GM08714 (cell line): ENCODE measurements around the gene LSM3.

Experiments used
- H3K4me3 ChIP-seq: fragments of 200-500 bp; sonication (Bioruptor generic); 2 replicates; pipeline ENCODE4 v1.5.1; 2014; ENCODE audit warnings: mild to moderate bottlenecking, low read length, inconsistent platforms
- ZNF274 ChIP-seq: IDR thresholded peaks from 2 replicates; pipeline ENCODE4 v1.6.1; 2012; ENCODE audit warnings: mild to moderate bottlenecking, low read depth, low read length

Gene LSM3

DNA sequence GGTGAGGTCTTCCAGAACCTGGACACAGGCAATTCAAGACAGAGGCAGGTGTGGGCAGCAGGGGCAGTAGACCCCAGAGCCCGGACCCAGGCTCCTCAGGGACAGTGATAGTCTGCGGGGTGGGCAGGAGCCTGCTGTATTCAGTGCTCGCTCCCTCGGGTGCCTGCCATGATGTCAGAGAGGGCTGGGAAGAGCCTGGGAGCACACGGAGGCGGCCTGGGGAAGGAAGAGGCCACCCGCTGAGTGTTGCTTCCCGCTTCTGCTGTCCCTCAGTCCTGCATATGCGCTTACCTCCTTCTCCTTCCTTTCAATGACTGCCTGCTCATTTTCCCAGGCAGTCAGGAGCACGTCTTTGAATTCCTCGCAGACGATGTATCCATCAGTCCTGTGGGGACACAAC is 31.0 kb upstream of the LSM3 start:
- no peak overlapping the region for H3K4me3 ChIP-seq
- TF ChIP-seq ZNF274, result no peak

GRCh38 chr3:14148041-14148985 is 30.3 kb upstream of the LSM3 start:
- no peak overlapping the region for H3K4me3 ChIP-seq
- no peak for TF ChIP-seq ZNF274

DNA sequence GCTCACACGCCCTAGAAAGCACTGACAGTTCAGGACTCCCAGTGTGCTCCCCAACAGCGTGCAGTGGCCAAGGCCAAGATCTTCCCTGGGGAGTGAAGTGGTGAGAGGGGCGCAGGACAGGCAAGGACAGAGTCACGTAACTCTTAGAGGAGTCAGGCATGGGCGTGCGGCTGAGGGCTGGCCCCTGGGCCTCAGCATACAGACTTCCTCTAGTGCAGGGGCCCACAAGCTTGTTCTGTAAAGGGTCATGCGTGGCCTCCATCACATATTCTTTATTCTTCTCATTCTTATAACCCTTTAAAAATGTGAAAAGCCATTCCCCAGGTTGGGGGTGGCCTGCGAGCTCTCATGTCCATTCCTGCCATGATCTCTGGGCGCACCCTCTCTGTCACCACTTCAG is 28.5 kb upstream of the LSM3 start:
- no peak overlapping the region for H3K4me3 ChIP-seq
- TF ChIP-seq ZNF274, result no peak

DNA sequence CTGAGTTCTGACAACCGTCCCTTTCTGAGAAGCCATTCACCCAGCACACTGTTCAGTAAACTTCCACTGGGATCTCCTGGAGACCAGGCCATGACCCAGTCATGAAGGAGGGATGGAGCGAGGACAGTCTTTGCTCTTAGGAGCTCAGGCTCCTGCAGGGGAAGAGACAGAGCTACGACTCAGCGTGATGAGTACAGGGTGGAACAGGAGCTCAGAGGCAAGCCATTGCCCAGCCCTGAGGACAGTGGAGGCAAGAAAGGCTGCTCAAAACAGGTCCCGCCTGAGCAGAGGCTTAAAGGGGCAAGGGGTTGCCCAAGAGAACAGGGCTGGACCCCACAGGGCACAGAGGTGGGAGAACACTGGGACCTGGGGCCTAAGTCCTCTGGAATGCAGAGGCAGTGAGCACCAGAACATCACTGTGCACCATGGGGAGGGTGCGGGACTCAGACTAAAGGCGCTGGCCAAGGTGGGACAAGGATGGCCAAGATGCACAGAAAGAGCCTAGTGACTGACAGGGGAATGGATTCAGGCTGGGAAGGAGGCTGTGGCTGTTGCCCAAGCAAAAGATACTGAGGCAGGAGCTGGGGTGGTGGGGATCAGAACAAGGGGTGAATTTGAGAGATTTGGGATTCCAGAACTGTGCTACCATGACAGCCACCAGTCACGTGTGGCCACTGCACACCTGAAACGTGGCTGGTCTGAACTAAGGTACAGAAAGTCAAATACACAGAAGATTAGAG is 28.0 kb upstream of the LSM3 start:
- TF ChIP-seq ZNF274, result no peak
- H3K4me3 ChIP-seq, result no peak overlapping the region

GRCh38 chr3:14151471-14152083 is 27.0 kb upstream of the LSM3 start:
- no peak for TF ChIP-seq ZNF274
- no peak overlapping the region for H3K4me3 ChIP-seq

DNA sequence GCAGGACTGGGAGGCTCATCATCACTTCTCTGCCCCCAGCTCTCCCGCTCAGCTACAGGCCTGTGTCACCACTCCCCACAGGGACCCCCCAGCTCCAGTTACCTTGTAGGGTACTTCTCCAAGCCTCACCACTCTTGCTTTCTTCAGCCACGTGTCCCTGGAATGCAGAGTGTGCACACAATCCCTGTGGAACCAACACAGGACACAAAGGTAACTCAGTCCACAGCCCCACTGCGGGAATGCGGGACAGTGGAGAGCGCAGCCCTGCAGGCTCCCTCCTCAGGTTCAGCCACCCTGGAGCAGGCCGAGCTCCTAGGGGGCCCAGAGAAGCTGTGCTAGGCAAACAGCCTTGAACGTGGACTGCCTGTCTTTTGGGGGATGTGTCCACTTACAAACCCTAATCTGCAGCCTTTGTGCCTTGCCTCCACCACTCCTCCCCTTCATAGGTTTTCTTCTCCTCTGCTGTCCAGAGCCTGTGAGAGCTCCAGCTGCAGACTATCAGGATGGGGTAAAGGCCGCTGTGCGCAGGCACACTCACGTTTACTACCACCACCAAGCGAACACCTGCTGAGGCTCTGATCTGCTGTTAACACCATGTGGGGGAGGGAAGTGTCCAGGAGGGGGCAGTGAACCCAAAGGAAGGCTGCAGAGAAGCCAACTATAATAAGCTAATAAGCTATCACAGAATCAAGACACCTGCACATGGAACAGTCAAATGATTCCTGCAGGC is 26.2 kb upstream of the LSM3 start:
- H3K4me3 ChIP-seq, result no peak overlapping the region
- TF ChIP-seq ZNF274, result no peak

DNA sequence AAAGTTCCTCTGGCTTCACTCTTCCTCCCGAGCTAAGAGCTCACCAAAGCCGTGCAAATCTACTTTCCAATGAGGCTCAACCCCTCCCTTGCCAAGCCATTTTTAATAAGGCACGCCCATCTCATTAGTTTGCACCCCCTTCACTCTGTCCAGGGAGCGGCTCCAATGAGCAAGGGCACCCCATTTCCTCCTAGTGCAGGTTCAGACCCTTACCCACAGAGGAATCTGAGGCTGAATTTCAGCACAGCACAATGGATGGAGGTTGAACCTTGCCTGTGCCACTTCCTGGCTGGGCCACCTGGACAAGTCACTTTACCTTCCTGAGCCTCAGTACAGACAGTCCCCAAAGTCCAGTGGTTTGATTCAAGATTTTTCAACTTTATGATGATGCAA is 25.7 kb upstream of the LSM3 start:
- no peak for TF ChIP-seq ZNF274
- H3K4me3 ChIP-seq, result no peak overlapping the region

- TF ChIP-seq ZNF274, result no peak
- H3K4me3 ChIP-seq, result no peak overlapping the region
Measured at GRCh38 chr3:14153663-14154062, 25.0 kb upstream of the LSM3 start.

GRCh38 chr3:14154276-14154675 is 24.3 kb upstream of the LSM3 start:
- H3K4me3 ChIP-seq, result no peak overlapping the region
- TF ChIP-seq ZNF274, result no peak

- no peak overlapping the region for H3K4me3 ChIP-seq
- TF ChIP-seq ZNF274, result no peak
Measured at GRCh38 chr3:14154895-14155440, 23.6 kb upstream of the LSM3 start.

DNA sequence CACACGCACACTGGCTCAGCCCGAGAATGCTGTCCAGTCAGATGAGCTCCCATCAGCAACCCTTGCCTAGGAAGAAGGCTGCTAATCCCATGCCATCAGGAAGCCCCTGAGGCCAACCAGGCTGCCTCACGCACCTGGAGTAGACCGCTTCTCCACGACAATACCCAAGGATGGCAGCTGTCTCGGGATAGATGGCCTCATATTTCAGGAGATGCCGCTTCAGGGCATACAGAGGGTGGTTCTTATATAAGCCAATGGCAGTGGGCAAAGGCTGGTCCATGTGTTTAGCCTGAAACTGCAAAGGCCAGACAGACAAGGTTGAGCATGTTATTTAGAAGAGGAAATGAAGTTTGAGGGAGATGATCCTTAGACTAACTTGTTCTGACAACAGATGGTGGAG is 22.4 kb upstream of the LSM3 start:
- TF ChIP-seq ZNF274, result no peak
- no peak overlapping the region for H3K4me3 ChIP-seq

- no peak for TF ChIP-seq ZNF274
Measured at GRCh38 chr3:14156843-14157561, 21.6 kb upstream of the LSM3 start.

DNA sequence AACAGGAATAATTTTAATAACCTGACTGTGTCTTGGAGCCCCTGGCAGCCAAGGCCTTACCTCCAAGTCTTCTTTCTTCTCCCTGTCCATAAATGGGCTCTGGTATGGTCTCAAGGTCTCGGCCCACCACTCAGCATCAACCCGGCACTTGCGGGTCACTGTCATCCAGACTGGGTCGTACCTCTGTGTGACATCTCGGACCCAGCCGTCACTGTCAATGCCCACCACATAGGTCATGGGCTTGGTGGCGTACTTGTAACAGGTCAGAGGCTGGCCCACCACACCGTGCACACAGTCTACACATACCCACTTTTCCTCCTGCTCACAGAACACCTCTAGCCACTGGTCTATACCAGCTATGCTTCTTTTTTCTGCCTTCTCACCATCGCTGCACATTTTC is 20.7 kb upstream of the LSM3 start:
- no peak for TF ChIP-seq ZNF274
- H3K4me3 ChIP-seq, result no peak overlapping the region

More at GRCh38 chr3:14156843-14157561, 21.6 kb upstream of the LSM3 start:
- no peak overlapping the region for H3K4me3 ChIP-seq
